D721Med (cell line): ENCODE results near the gene TRAPPC2.
"Not testable (repeated sequence)": the region's sequence is repeated elsewhere in the genome, so short reads cannot be mapped to it uniquely, and the experiment has no call there.

Source experiments
- DNase-seq: peaks from one replicate; pipeline ENCODE4 v3.0.0; 2011; ENCODE audit warnings: low spot score; ENCODE audit not compliant: insufficient read length
- FAIRE-seq: peaks from 2 replicates; lab custom pipeline; 2011; peaks lifted over from hg19 to GRCh38; lab: Jason Lieb, UNC
- CTCF ChIP-seq: IDR thresholded peaks from 2 replicates; pipeline ENCODE4 v1.5.1; 2012; ENCODE audit warnings: mild to moderate bottlenecking, control low read depth; ENCODE audit not compliant: insufficient read depth; ENCODE audit errors: missing control alignments

TRAPPC2 gene

GRCh38 chrX:13688384-13688957 is 45.9 kb downstream of the TRAPPC2 start:
- DNase-seq (no peak), FAIRE-seq (no peak)
- TF ChIP-seq CTCF, result no peak

- DNase-seq (no peak), FAIRE-seq (no peak)
- no peak for TF ChIP-seq CTCF
Observed at GRCh38 chrX:13687203-13687602, 47.2 kb downstream of the TRAPPC2 start.

- FAIRE-seq (no peak), DNase-seq (no peak)
- no peak for TF ChIP-seq CTCF
Observed at GRCh38 chrX:13685126-13685763, 49.2 kb downstream of the TRAPPC2 start.

DNA sequence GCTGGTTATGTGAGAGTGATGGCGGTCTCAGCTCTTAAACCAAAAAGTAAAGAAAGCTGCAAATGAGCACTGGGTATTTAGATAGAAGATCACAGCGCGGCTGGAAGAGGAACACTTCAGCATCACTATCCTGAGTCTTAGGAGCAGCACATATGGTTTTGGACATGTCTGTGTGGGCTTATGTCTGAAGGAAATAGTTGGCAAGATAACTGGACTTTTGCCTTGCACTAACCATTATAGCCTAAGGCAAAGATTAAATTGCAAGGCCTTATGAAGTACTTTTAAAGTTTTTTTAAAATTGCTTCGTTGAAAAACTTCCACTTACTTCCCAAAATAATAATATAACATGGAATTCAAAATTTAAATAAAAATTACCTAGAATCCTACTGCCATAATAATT is 50.1 kb downstream of the TRAPPC2 start:
- no peak for DNase-seq
- no peak for FAIRE-seq
- no peak for TF ChIP-seq CTCF

GRCh38 chrX:13681595-13681994 is 52.8 kb downstream of the TRAPPC2 start:
- DNase-seq (no peak), FAIRE-seq (no peak)

DNA sequence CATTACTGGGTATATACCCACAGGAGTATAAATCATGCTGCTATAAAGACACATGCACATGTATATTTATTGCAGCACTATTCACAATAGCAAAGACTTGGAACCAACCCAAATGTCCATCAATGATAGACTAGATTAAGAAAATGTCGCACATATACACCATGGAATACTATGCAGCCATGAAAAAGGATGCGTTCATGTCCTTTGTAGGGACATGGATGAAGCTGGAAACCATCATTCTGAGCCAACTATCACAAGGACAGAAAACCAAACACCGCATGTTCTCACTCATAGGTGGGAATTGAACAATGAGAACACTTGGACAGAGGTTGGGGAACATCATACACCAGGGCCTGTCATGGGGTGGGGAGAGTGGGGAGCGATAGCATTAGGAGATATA is 54.7 kb downstream of the TRAPPC2 start:
- not testable (repeated sequence) for FAIRE-seq, DNase-seq

More at GRCh38 chrX:13681595-13681994, 52.8 kb downstream of the TRAPPC2 start:
- no peak for TF ChIP-seq CTCF

GRCh38 chrX:13676885-13677284 is 57.5 kb downstream of the TRAPPC2 start:
- TF ChIP-seq CTCF, result no peak
- FAIRE-seq (no peak), DNase-seq (no peak)
